SU-DHL-6 (cell line): ENCODE measurements around the gene ZNF550.
A peak's percentile ranks its signal among the peaks of the same experiment; 100 is the strongest.

Experiments used
- H2AFZ ChIP-seq: fragments of 200-600 bp; sonication (generic); 2 replicates; pipeline ENCODE4 v1.6.1; 2014; ENCODE audit warnings: low read depth, mild to moderate bottlenecking, moderate library complexity, mixed read lengths, antibody characterized with exemption, low read length; ENCODE audit not compliant: severe bottlenecking
- H3F3A ChIP-seq: fragments of 200-600 bp; shearing (Covaris generic); 2 replicates; pipeline ENCODE4 v1.6.0; 2016; ENCODE audit warnings: antibody characterized with exemption, mild to moderate bottlenecking; ENCODE audit not compliant: insufficient read depth
- H3K27ac ChIP-seq: fragments of 200-600 bp; sonication (generic); 2 replicates; pipeline ENCODE4 v1.5.1; 2016; ENCODE audit warnings: low read depth, mild to moderate bottlenecking, low read length, moderate library complexity, mixed read lengths
- H3K27me3 ChIP-seq: fragments of 200-600 bp; sonication (generic), shearing (Covaris generic); 2 replicates; pipeline ENCODE4 v1.6.0; 2014; ENCODE audit warnings: mild to moderate bottlenecking, low read length
- H3K36me3 ChIP-seq: fragments of 200-600 bp; sonication (generic); 2 replicates; pipeline ENCODE4 v1.6.1; 2014; ENCODE audit warnings: mild to moderate bottlenecking, low read length, mixed read lengths
- H3K4me2 ChIP-seq: fragments of 300-600, 200-600 bp; shearing (Covaris generic), sonication (generic); 2 replicates; pipeline ENCODE4 v1.6.0; 2014; ENCODE audit warnings: low read length, low read depth, mild to moderate bottlenecking; ENCODE audit not compliant: poor library complexity, severe bottlenecking
- H3K4me3 ChIP-seq: fragments of 200-600 bp; sonication (generic); 2 replicates; pipeline ENCODE4 v1.5.1; 2014; ENCODE audit warnings: antibody characterized with exemption, low read length, mild to moderate bottlenecking, mixed read lengths; ENCODE audit not compliant: insufficient read depth, poor library complexity, severe bottlenecking
- H3K79me2 ChIP-seq: fragments of 200-600 bp; sonication (generic); 2 replicates; pipeline ENCODE4 v1.6.1; 2014; ENCODE audit warnings: mild to moderate bottlenecking, low read length, moderate library complexity; ENCODE audit not compliant: insufficient read depth
- H3K9ac ChIP-seq: fragments of 200-600 bp; sonication (generic); 2 replicates; pipeline ENCODE4 v1.7.0; 2014; ENCODE audit warnings: mild to moderate bottlenecking, low read length
- H3K9me2 ChIP-seq: fragments of 200-600 bp; sonication (generic); replicated peaks from 2 replicates; pipeline ENCODE4 v1.6.1; 2014; ENCODE audit warnings: low read length; ENCODE audit not compliant: insufficient read depth
- H3K9me3 ChIP-seq: fragments of 200-600 bp; sonication (generic); 2 replicates; pipeline ENCODE4 v1.6.1; 2014; ENCODE audit warnings: low read length, mixed read lengths; ENCODE audit not compliant: insufficient read depth
- H4K20me1 ChIP-seq: fragments of 200-600 bp; sonication (generic); 2 replicates; pipeline ENCODE4 v1.6.1; 2014; ENCODE audit warnings: low read depth, mild to moderate bottlenecking, antibody characterized with exemption, low read length, moderate library complexity, mixed read lengths
- CTCF ChIP-seq: fragments of 200-600 bp; sonication (generic); IDR thresholded peaks from one replicate; pipeline ENCODE4 v1.5.1; 2017; ENCODE audit warnings: antibody characterized with exemption, mild to moderate bottlenecking, low read length, moderate library complexity; ENCODE audit not compliant: insufficient read depth, poor library complexity, severe bottlenecking
- EZH2phosphoT487 ChIP-seq: fragments of 200-600 bp; sonication (generic), shearing (Covaris generic); conservative IDR thresholded peaks from 2 replicates; pipeline ENCODE4 v1.6.1; 2018; ENCODE audit warnings: mild to moderate bottlenecking, antibody characterized with exemption, low read length, moderate library complexity, mixed read lengths

Gene ZNF550

GRCh38 chr19:57563547-57563946 lies 3.9 kb upstream of the ZNF550 start:
- Histone ChIP-seq H3K4me3 (no peak overlapping the region), H3K27me3 (no peaks in the 10 kb centered on the region), H3K36me3 (no peaks in the 10 kb centered on the region), H3K9me2 (no peaks in the 10 kb centered on the region), H2AFZ (no peak overlapping the region), H3K9me3 (peaks cover 68% of the 10 kb centered on the region), H3K4me2 (no peak overlapping the region), H3F3A (no peaks in the 10 kb centered on the region), H3K79me2 (no peaks in the 10 kb centered on the region), H3K9ac (no peak overlapping the region), H3K27ac (no peak overlapping the region), H4K20me1 (no peaks in the 10 kb centered on the region)
- TF ChIP-seq EZH2phosphoT487, result no peak
- TF ChIP-seq CTCF, result no peak

DNA sequence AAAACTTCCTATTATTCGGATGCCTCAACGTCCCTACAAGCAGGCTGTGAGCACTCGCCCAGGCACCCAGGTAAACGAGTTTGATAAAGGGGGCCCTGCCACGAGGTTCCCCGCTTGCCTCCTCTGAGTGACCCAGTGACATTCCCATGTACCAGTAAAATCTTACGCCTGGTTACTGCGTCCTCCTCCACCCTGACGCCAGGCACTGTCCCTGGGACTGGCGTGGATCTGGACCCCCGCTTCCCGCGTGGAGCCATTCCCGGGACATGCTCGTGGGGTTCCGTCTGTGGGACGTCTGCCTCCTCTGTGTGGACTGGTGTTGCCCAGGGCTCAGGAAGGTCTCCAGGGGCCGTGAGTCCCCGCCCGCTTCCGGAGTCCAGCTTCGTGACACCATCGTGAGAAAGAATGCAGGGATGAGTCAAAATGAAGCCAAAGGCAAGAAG lies 407 bp upstream of the ZNF550 start:
- H3K9me2 ChIP-seq, result no peaks in the 10 kb centered on the region
- no peak overlapping the region for H3K27ac ChIP-seq
- H3K36me3 ChIP-seq, result 0 out of 2 replicates have a peak, but pooled peaks cover 1% of the 10 kb centered on the region
- no peaks in the 10 kb centered on the region for H3F3A ChIP-seq
- H3K9me3 ChIP-seq, result peaks cover 33% of the 10 kb centered on the region; the same call in 1 of the 2 replicates
- TF ChIP-seq EZH2phosphoT487 (no peak), CTCF (no peak)
- 0 out of 2 replicates have a peak overlapping the region, but pooled peaks have one; percentile 73 for H3K9ac ChIP-seq
- peak overlapping the region; percentile 67 for H3K4me2 ChIP-seq
- no peaks in the 10 kb centered on the region for H4K20me1 ChIP-seq
- H3K27me3 ChIP-seq, result no peaks in the 10 kb centered on the region
- peak overlapping the region; percentile 62 for H3K4me3 ChIP-seq
- peak overlapping the region; percentile 77 for H2AFZ ChIP-seq
- H3K79me2 ChIP-seq, result peaks cover 6% of the 10 kb centered on the region; the same call in 1 of the 2 replicates

DNA sequence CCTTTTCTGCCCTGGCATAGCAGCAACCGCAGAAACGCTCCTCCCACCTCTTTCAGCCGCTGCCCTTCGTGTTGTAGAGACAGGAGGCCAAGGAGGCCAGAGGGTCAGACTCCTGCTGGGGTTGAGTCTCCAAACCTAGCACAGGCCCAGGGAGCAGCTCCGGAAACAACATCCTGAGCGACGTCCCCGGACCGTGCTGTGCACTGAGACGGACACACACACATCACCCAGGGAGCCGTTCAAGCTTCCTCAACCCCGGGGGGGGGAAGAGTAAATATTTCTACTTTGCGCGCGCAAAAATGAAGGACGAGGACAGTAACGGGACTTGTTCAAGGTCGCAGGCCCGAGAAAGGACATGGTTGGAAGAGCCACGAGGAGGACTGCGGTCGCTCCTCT lies 657 bp downstream of the ZNF550 start:
- Histone ChIP-seq H3K36me3 (peaks cover 5% of the 10 kb centered on the region; the same call in 1 of the 2 replicates), H3F3A (no peaks in the 10 kb centered on the region), H3K27me3 (no peaks in the 10 kb centered on the region), H3K79me2 (peaks cover 6% of the 10 kb centered on the region; the same call in 1 of the 2 replicates), H4K20me1 (no peaks in the 10 kb centered on the region), H3K9ac (peak overlapping the region; percentile 73), H3K9me2 (no peaks in the 10 kb centered on the region), H3K27ac (no peak overlapping the region), H3K4me2 (peak overlapping the region; percentile 67), H2AFZ (peak overlapping the region; percentile 77), H3K9me3 (peaks cover 23% of the 10 kb centered on the region; the same call in 1 of the 2 replicates), H3K4me3 (peak overlapping the region; percentile 62)
- TF ChIP-seq CTCF (no peak), EZH2phosphoT487 (no peak)
